Muscle of leg (tissue), 16 donors: ENCODE measurements around the gene CLN5. TPM values are rescaled to one million over a fixed set of nuclear protein-coding genes. Genes with fewer than 3 reads are reported as not detected.

ENCODE experiments used
- DNase-seq: peaks from one replicate; pipeline ENCODE4 v3.0.0; 2013
- H3K27ac ChIP-seq: one replicate; pipeline ENCODE4 v1.5.1; 2013; ENCODE audit warnings: mild to moderate bottlenecking, low read length, control low read depth
- H3K27me3 ChIP-seq: one replicate; pipeline ENCODE4 v1.6.1; 2013; ENCODE audit warnings: low read length; ENCODE audit not compliant: control insufficient read depth, insufficient read depth
- H3K36me3 ChIP-seq: one replicate; pipeline ENCODE4 v1.6.1; 2013; ENCODE audit warnings: low read length; ENCODE audit not compliant: control insufficient read depth, insufficient read depth
- H3K4me1 ChIP-seq: one replicate; pipeline ENCODE4 v1.6.1; 2013; ENCODE audit warnings: low read length; ENCODE audit not compliant: control insufficient read depth, insufficient read depth
- H3K4me3 ChIP-seq: one replicate; pipeline ENCODE4 v1.5.1; 2013; ENCODE audit warnings: low read length, control low read depth
- H3K9me3 ChIP-seq: replicated peaks from 2 replicates; pipeline ENCODE4 v1.6.1; 2013; ENCODE audit warnings: low read depth, low read length; ENCODE audit not compliant: control insufficient read depth
- WGBS: methylation state at CpG from one replicate; pipeline ENCODE4 v1.1.5; 2013; ENCODE audit warnings: missing lambda C conversion rate; ENCODE audit not compliant: insufficient coverage; 5-methylcytosine and 5-hydroxymethylcytosine counted together
- long read RNA-seq, 11 donors: transcript quantifications; one replicate each; lab custom pipeline, GENCODE V29; 2026
- polyA plus RNA-seq, 8 donors: library from polyadenylated mRNA; unstranded; fragments of 120-200 nt; gene quantifications; one replicate each; pipeline versions ENCODE4 v1.2.1 to v1.2.3, GENCODE V29; 2013; ENCODE audit warnings: inconsistent platforms in 1 of 8, low replicate concordance in 1 of 8; ENCODE audit not compliant: insufficient read length in 8 of 8, insufficient read depth in 1 of 8
- total RNA-seq: library from RNA; stranded (reverse); fragments of 120-200 nt; gene quantifications from one replicate; pipeline ENCODE4 v1.2.4, GENCODE V29; 2013

The CLN5 gene
- total RNA-seq (19.8 TPM), polyA plus RNA-seq (10 to 100 TPM; 13.3 to 21.8 (median 16.8) TPM)
- long read RNA-seq, donor 1, full-length matches to known transcripts, result 5 of 5 reads
- long read RNA-seq, donor 1, partial matches to known transcripts, result 0 of 5 reads
- long read RNA-seq, donor 1, other reads (novel, unspliced or antisense), result 0 of 5 reads
- long read RNA-seq, donor 2, full-length matches to known transcripts, result 1 of 1 reads
- long read RNA-seq, donor 2, partial matches to known transcripts, result 0 of 1 reads
- long read RNA-seq, donor 2, other reads (novel, unspliced or antisense), result 0 of 1 reads
- long read RNA-seq, donor 3, full-length matches to known transcripts, result 9 of 9 reads
- long read RNA-seq, donor 3, partial matches to known transcripts, result 0 of 9 reads
- long read RNA-seq, donor 3, other reads (novel, unspliced or antisense), result 0 of 9 reads
- long read RNA-seq, donor 4, full-length matches to known transcripts, result 2 of 2 reads
- long read RNA-seq, donor 4, partial matches to known transcripts, result 0 of 2 reads
- long read RNA-seq, donor 4, other reads (novel, unspliced or antisense), result 0 of 2 reads
- long read RNA-seq, donor 5, full-length matches to known transcripts, result 20 of 20 reads
- long read RNA-seq, donor 5, partial matches to known transcripts, result 0 of 20 reads
- long read RNA-seq, donor 5, other reads (novel, unspliced or antisense), result 0 of 20 reads
- long read RNA-seq, donor 6, full-length matches to known transcripts, result 21 of 21 reads
- long read RNA-seq, donor 6, partial matches to known transcripts, result 0 of 21 reads
- long read RNA-seq, donor 6, other reads (novel, unspliced or antisense), result 0 of 21 reads
- long read RNA-seq, donor 7, full-length matches to known transcripts, result 8 of 8 reads
- long read RNA-seq, donor 7, partial matches to known transcripts, result 0 of 8 reads
- long read RNA-seq, donor 7, other reads (novel, unspliced or antisense), result 0 of 8 reads
- long read RNA-seq, donor 8, full-length matches to known transcripts, result 10 of 16 reads
- long read RNA-seq, donor 8, partial matches to known transcripts, result 6 of 16 reads
- long read RNA-seq, donor 8, other reads (novel, unspliced or antisense), result 0 of 16 reads
- long read RNA-seq, donor 9, full-length matches to known transcripts, result 9 of 9 reads
- long read RNA-seq, donor 9, partial matches to known transcripts, result 0 of 9 reads
- long read RNA-seq, donor 9, other reads (novel, unspliced or antisense), result 0 of 9 reads
- long read RNA-seq, donor 10, full-length matches to known transcripts, result 14 of 14 reads
- long read RNA-seq, donor 10, partial matches to known transcripts, result 0 of 14 reads
- long read RNA-seq, donor 10, other reads (novel, unspliced or antisense), result 0 of 14 reads
- long read RNA-seq, donor 11, full-length matches to known transcripts, result 15 of 15 reads
- long read RNA-seq, donor 11, partial matches to known transcripts, result 0 of 15 reads
- long read RNA-seq, donor 11, other reads (novel, unspliced or antisense), result 0 of 15 reads

GRCh38 chr13:76991796-76992547, at the start of gene CLN5:
Gene CLN5 (plus strand): TSS chr13:76992081. CDS start chr13:76992099, 18 bp downstream.
- under 1% methylated on average over 71 of the region's 73 CpGs for WGBS

GRCh38 chr13:76942363-76942762, 49.5 kb upstream of the CLN5 start:
- H3K9me3 ChIP-seq, result peaks cover 3% of the 10 kb centered on the region

More at GRCh38 chr13:76991796-76992547, at the start of gene CLN5:
- Histone ChIP-seq H3K27ac (peak within 1 kb of the TSS; percentile 91), H3K27me3 (no peaks in the 10 kb centered on the region), H3K9me3 (no peaks in the 10 kb centered on the region), H3K36me3 (peaks cover 4% of the 10 kb centered on the region), H3K4me3 (peak within 1 kb of the TSS; percentile 85), H3K4me1 (peaks cover 11% of the 10 kb centered on the region)
- DNase-seq, result peak; percentile 95

GRCh38 chr13:76943646-76944045, 48.2 kb upstream of the CLN5 start:
- Histone ChIP-seq H3K27ac (no peak overlapping the region), H3K4me3 (no peak overlapping the region), H3K36me3 (no peaks in the 10 kb centered on the region), H3K4me1 (no peaks in the 10 kb centered on the region), H3K27me3 (no peaks in the 10 kb centered on the region), H3K9me3 (peaks cover 3% of the 10 kb centered on the region)
- no CpG with 5 or more reads among the region's 2 CpGs for WGBS
- no peak for DNase-seq

More at GRCh38 chr13:76942363-76942762, 49.5 kb upstream of the CLN5 start:
- H3K27ac ChIP-seq, result no peak overlapping the region
- no peaks in the 10 kb centered on the region for H3K36me3 ChIP-seq
- no peak overlapping the region for H3K4me3 ChIP-seq
- WGBS, result 100% methylated on average over 3 of the region's 4 CpGs
- H3K27me3 ChIP-seq, result no peaks in the 10 kb centered on the region
- H3K4me1 ChIP-seq, result peaks cover 5% of the 10 kb centered on the region
- no peak for DNase-seq

GRCh38 chr13:76944456-76944855, 47.4 kb upstream of the CLN5 start:
- H3K27me3 ChIP-seq, result no peaks in the 10 kb centered on the region
- WGBS, result no CpG with 5 or more reads among the region's 4 CpGs
- no peaks in the 10 kb centered on the region for H3K36me3 ChIP-seq
- H3K27ac ChIP-seq, result no peak overlapping the region
- no peaks in the 10 kb centered on the region for H3K4me1 ChIP-seq
- H3K4me3 ChIP-seq, result no peak overlapping the region
- DNase-seq, result no peak
- H3K9me3 ChIP-seq, result peaks cover 3% of the 10 kb centered on the region

- H3K27me3 ChIP-seq, result no peaks in the 10 kb centered on the region
- no peaks in the 10 kb centered on the region for H3K4me1 ChIP-seq
- H3K36me3 ChIP-seq, result no peaks in the 10 kb centered on the region
- H3K27ac ChIP-seq, result no peak within 1 kb of the TSS
- DNase-seq, result no peak
- no peak within 1 kb of the TSS for H3K4me3 ChIP-seq
- WGBS, result no CpG with 5 or more reads among the region's 2 CpGs
- H3K9me3 ChIP-seq, result peaks cover 3% of the 10 kb centered on the region
Observed at GRCh38 chr13:76948149-76948548, 43.7 kb upstream of the CLN5 start, which contains the start of gene ACOD1. Gene ACOD1 (plus strand): TSS chr13:76948511. CDS start chr13:76948559, 48 bp downstream.

- Histone ChIP-seq H3K9me3 (peaks cover 3% of the 10 kb centered on the region), H3K4me1 (no peaks in the 10 kb centered on the region), H3K36me3 (no peaks in the 10 kb centered on the region), H3K27ac (no peak overlapping the region), H3K27me3 (no peaks in the 10 kb centered on the region), H3K4me3 (no peak overlapping the region)
- no CpG with 5 or more reads among the region's 2 CpGs for WGBS
- DNase-seq, result no peak
Observed at GRCh38 chr13:76950101-76950500, 41.8 kb upstream of the CLN5 start.

GRCh38 chr13:76953968-76954367, 37.9 kb upstream of the CLN5 start:
- no peak overlapping the region for H3K27ac ChIP-seq
- no peaks in the 10 kb centered on the region for H3K27me3 ChIP-seq
- peaks cover 2% of the 10 kb centered on the region for H3K9me3 ChIP-seq
- H3K4me3 ChIP-seq, result no peak overlapping the region
- WGBS, result 60% methylated on average over 1 of the region's 3 CpGs
- no peaks in the 10 kb centered on the region for H3K4me1 ChIP-seq
- no peaks in the 10 kb centered on the region for H3K36me3 ChIP-seq
- DNase-seq, result peak; percentile 58

GRCh38 chr13:76954538-76954937, 37.3 kb upstream of the CLN5 start:
- no peak overlapping the region for H3K4me3 ChIP-seq
- DNase-seq, result no peak
- peaks cover 8% of the 10 kb centered on the region for H3K9me3 ChIP-seq
- H3K27me3 ChIP-seq, result no peaks in the 10 kb centered on the region
- H3K4me1 ChIP-seq, result no peaks in the 10 kb centered on the region
- no peaks in the 10 kb centered on the region for H3K36me3 ChIP-seq
- 79% methylated on average over 5 of the region's 6 CpGs for WGBS
- H3K27ac ChIP-seq, result no peak overlapping the region

- no peak for DNase-seq
- no peaks in the 10 kb centered on the region for H3K4me1 ChIP-seq
- H3K4me3 ChIP-seq, result no peak overlapping the region
- H3K9me3 ChIP-seq, result peaks cover 11% of the 10 kb centered on the region
- no CpG with 5 or more reads among the region's 4 CpGs for WGBS
- no peaks in the 10 kb centered on the region for H3K27me3 ChIP-seq
- H3K36me3 ChIP-seq, result no peaks in the 10 kb centered on the region
- H3K27ac ChIP-seq, result no peak overlapping the region
Observed at GRCh38 chr13:76955193-76955592, 36.7 kb upstream of the CLN5 start.
